IMR-90 (cell line): Measurements from ENCODE around the gene PALM2AKAP2.

Experiments used
- FOS ChIP-seq: fragments of 150-350 bp; IDR thresholded peaks from 2 replicates; pipeline ENCODE4 v1.6.1; 2016; ENCODE audit warnings: low read depth, low read length
- MAFK ChIP-seq: IDR thresholded peaks from 2 replicates; pipeline ENCODE4 v1.6.1; 2012; ENCODE audit warnings: low read depth, low read length, improper control_type of control experiment
- MXI1 ChIP-seq: IDR thresholded peaks from 2 replicates; pipeline ENCODE4 v1.6.1; 2012; ENCODE audit warnings: low read depth, mild to moderate bottlenecking, low read length, moderate library complexity, borderline replicate concordance
- POLR2A ChIP-seq: IDR thresholded peaks from 2 replicates; pipeline ENCODE4 v1.6.1; 2012; ENCODE audit warnings: mild to moderate bottlenecking, low read depth, low read length
- RCOR1 ChIP-seq: IDR thresholded peaks from 2 replicates; pipeline ENCODE4 v1.6.1; 2012; ENCODE audit warnings: mild to moderate bottlenecking, low read length, improper control_type of control experiment; ENCODE audit not compliant: insufficient replicate concordance
- TF ChIP-seq, protein P1 (sequence below): conservative IDR thresholded peaks from 2 replicates; pipeline ENCODE4 v1.5.1; 2012; ENCODE audit warnings: mild to moderate bottlenecking, low read depth, low read length, improper control_type of control experiment
- TF ChIP-seq, protein P2 (sequence below): fragments of 150-350 bp; IDR thresholded peaks from 2 replicates; pipeline ENCODE4 v1.6.1; 2016; ENCODE audit warnings: low read depth, mild to moderate bottlenecking, low read length, moderate library complexity, borderline replicate concordance
- TF ChIP-seq, protein P3 (sequence below): fragments of 150-350 bp; IDR thresholded peaks from 2 replicates; pipeline ENCODE4 v1.6.1; 2017; ENCODE audit warnings: mild to moderate bottlenecking, antibody characterized with exemption, low read length, low read depth

DNA sequence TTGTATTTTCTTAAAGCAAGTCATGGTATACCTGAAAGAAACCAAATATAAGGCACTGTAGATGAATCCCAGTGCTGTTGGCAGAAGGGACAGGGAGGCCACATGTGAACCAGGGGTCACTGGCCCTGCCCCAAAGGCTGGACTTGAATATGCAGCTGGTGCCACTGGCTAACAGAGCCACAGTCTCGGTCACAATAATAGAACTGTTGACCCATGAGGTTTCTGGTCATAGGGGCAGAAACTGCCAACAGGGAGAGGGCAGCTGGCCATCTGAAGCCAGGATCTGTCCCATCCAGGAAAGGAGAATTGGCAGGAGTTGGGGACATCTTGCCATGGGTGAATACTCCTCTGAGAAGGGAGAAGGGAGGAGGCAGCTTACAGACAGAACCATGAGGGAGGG, 31.9 kb downstream of the PALM2AKAP2 start:
- TF ChIP-seq, protein P1, sequence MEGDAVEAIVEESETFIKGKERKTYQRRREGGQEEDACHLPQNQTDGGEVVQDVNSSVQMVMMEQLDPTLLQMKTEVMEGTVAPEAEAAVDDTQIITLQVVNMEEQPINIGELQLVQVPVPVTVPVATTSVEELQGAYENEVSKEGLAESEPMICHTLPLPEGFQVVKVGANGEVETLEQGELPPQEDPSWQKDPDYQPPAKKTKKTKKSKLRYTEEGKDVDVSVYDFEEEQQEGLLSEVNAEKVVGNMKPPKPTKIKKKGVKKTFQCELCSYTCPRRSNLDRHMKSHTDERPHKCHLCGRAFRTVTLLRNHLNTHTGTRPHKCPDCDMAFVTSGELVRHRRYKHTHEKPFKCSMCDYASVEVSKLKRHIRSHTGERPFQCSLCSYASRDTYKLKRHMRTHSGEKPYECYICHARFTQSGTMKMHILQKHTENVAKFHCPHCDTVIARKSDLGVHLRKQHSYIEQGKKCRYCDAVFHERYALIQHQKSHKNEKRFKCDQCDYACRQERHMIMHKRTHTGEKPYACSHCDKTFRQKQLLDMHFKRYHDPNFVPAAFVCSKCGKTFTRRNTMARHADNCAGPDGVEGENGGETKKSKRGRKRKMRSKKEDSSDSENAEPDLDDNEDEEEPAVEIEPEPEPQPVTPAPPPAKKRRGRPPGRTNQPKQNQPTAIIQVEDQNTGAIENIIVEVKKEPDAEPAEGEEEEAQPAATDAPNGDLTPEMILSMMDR = no peak
- TF ChIP-seq, protein P2, sequence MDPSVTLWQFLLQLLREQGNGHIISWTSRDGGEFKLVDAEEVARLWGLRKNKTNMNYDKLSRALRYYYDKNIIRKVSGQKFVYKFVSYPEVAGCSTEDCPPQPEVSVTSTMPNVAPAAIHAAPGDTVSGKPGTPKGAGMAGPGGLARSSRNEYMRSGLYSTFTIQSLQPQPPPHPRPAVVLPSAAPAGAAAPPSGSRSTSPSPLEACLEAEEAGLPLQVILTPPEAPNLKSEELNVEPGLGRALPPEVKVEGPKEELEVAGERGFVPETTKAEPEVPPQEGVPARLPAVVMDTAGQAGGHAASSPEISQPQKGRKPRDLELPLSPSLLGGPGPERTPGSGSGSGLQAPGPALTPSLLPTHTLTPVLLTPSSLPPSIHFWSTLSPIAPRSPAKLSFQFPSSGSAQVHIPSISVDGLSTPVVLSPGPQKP = no peak
- no peak for TF ChIP-seq POLR2A
- TF ChIP-seq, protein P3, sequence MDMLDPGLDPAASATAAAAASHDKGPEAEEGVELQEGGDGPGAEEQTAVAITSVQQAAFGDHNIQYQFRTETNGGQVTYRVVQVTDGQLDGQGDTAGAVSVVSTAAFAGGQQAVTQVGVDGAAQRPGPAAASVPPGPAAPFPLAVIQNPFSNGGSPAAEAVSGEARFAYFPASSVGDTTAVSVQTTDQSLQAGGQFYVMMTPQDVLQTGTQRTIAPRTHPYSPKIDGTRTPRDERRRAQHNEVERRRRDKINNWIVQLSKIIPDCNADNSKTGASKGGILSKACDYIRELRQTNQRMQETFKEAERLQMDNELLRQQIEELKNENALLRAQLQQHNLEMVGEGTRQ = no peak
- no peak for TF ChIP-seq MAFK
- no peak for TF ChIP-seq RCOR1
- TF ChIP-seq FOS = no peak
- no peak for TF ChIP-seq MXI1
